ENCODE results near the gene PRMT3. TPM values are rescaled to one million over a fixed set of nuclear protein-coding genes. Genes with fewer than 3 reads are reported as not detected.
"Not testable (repeated sequence)": the region's sequence is repeated elsewhere in the genome, so short reads cannot be mapped to it uniquely, and the experiment has no call there.

The PRMT3 gene
- total RNA-seq, 1 donor from 2014 or later = 26.1 TPM

DNA sequence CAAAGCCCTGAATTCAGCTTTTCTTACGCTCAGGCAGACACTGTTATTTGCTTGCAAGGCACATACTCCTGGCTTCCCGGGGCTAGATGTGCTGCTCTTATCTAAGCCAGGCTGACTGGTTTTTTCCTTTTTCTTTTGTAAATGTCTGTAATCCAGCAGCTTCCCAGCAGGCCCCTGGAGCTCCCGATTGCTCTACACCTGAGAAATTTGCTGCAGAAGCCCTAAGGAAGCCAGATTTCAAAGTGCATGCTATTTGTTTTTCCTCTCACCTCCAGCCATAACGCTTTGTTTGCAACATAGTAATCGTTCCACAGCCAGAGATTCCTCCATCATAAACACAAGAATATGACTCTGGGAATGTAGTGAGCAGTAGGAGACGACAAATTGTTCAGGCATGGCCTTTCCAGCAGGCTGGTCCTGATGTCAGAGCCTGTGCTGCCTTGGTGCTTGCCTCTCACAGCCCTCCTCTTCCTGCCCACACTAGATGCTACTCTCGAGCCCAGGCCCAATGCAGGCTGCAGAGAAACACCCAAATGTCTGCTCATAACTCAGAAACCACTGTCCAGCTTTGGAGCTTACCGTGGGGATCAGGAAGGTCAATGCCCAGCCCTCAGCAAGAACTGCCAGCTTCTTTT lies 157.2 kb downstream of the PRMT3 start:
- TF ChIP-seq, protein P1, sequence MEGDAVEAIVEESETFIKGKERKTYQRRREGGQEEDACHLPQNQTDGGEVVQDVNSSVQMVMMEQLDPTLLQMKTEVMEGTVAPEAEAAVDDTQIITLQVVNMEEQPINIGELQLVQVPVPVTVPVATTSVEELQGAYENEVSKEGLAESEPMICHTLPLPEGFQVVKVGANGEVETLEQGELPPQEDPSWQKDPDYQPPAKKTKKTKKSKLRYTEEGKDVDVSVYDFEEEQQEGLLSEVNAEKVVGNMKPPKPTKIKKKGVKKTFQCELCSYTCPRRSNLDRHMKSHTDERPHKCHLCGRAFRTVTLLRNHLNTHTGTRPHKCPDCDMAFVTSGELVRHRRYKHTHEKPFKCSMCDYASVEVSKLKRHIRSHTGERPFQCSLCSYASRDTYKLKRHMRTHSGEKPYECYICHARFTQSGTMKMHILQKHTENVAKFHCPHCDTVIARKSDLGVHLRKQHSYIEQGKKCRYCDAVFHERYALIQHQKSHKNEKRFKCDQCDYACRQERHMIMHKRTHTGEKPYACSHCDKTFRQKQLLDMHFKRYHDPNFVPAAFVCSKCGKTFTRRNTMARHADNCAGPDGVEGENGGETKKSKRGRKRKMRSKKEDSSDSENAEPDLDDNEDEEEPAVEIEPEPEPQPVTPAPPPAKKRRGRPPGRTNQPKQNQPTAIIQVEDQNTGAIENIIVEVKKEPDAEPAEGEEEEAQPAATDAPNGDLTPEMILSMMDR (conservative IDR thresholded peaks at IDR 0.05) = no peak
- Mint-ChIP-seq H3K27me3 (ENCODE audit: low read depth) (peaks cover 2% of the 10 kb centered on the region), H3K36me3 (ENCODE audit: low read depth) (no peaks in the 10 kb centered on the region), H3K4me3 (no peak overlapping the region), H3K27ac (ENCODE audit: unreplicated experiment) (no peak overlapping the region), H3K4me1 (no peaks in the 10 kb centered on the region), H3K9me3 (no peaks in the 10 kb centered on the region)
- no peak for DNase-seq (ENCODE audit: low read depth, low spot score)

DNA sequence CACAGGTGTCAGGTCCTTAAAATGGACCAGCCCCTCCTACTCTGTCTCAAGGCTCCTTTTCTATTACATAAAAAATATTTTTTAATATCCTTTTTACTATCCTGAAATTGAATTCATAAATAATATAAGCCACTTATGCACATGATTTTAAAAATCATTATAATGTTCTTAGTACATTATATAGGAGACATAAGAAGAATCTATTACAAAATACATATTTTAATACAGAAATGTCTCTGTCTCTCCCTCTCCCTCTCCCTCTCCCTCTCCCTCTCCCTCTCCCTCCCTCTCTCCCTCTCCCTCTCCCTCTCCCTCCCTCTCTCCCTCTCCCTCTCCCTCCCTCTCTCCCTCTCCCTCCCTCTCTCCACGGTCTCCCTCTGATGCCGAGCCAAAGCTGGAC lies 159.9 kb downstream of the PRMT3 start:
- no peak overlapping the region for H3K27ac Mint-ChIP-seq (ENCODE audit: unreplicated experiment)
- H3K27me3 Mint-ChIP-seq (ENCODE audit: low read depth) = peaks cover 8% of the 10 kb centered on the region
- DNase-seq (ENCODE audit: low read depth, low spot score) = no peak
- H3K4me1 Mint-ChIP-seq = no peaks in the 10 kb centered on the region
- TF ChIP-seq, protein P1 (conservative IDR thresholded peaks at IDR 0.05) = no peak
- H3K9me3 Mint-ChIP-seq = no peaks in the 10 kb centered on the region
- no peaks in the 10 kb centered on the region for H3K36me3 Mint-ChIP-seq (ENCODE audit: low read depth)
- H3K4me3 Mint-ChIP-seq = no peak overlapping the region

GRCh38 chr11:20551096-20551495 lies 163.6 kb downstream of the PRMT3 start:
- Mint-ChIP-seq H3K4me1 (no peaks in the 10 kb centered on the region), H3K36me3 (ENCODE audit: low read depth) (peaks cover under 1% of the 10 kb centered on the region), H3K9me3 (peaks cover 4% of the 10 kb centered on the region), H3K4me3 (no peak overlapping the region), H3K27ac (ENCODE audit: unreplicated experiment) (no peak overlapping the region), H3K27me3 (ENCODE audit: low read depth) (peaks cover 12% of the 10 kb centered on the region)
- no peak for DNase-seq (ENCODE audit: low read depth, low spot score)
- TF ChIP-seq, protein P1 (conservative IDR thresholded peaks at IDR 0.05) = no peak

DNA sequence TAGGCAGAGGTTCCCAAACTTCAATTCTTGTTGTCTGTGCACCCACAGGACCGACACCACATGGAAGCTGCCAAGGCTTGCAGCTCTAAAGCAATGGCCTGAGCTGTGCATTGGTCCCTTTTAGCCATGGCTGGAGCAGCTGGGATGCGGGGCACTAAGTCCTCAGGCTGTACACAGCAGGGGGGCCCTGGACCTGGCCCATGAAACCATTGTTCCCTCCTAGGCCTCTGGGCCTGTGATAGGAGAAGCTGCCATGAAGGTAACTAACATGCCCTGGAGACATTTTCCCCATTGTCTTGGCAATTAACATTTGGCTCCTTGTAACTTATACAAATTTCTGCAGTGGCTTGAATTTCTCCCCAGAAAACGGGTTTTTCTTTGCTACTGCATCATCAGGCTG lies 168.3 kb downstream of the PRMT3 start:
- no peak for DNase-seq (ENCODE audit: low read depth, low spot score)
- no peak overlapping the region for H3K4me3 Mint-ChIP-seq
- TF ChIP-seq, protein P1 (conservative IDR thresholded peaks at IDR 0.05) = no peak
- no peak overlapping the region for H3K27ac Mint-ChIP-seq (ENCODE audit: unreplicated experiment)
- peaks cover 9% of the 10 kb centered on the region for H3K9me3 Mint-ChIP-seq
- no peaks in the 10 kb centered on the region for H3K4me1 Mint-ChIP-seq
- H3K27me3 Mint-ChIP-seq (ENCODE audit: low read depth) = peaks cover 12% of the 10 kb centered on the region
- H3K36me3 Mint-ChIP-seq (ENCODE audit: low read depth) = peaks cover 2% of the 10 kb centered on the region

DNA sequence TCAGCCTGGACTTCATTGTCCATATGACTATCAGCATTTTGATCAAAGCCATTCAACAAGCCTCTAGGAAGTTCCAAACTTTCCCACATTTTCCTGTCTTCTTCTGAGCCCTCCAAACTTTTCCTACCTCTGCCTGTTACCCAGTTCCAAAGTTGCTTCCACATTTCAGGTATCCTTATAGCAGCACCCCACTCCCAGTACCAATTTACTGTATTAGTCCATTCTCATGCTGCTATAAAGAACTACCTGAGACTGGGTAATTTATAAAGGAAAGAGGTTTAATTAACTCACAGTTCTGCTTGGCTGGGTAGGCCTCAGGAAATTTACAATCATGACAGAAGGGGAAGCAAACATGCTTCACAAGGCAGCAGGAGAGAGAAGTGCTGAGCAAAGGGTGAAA lies 168.9 kb downstream of the PRMT3 start:
- H3K4me3 Mint-ChIP-seq; H3K36me3 Mint-ChIP-seq (ENCODE audit: low read depth); H3K9me3 Mint-ChIP-seq; H3K27ac Mint-ChIP-seq (ENCODE audit: unreplicated experiment); DNase-seq (ENCODE audit: low read depth, low spot score); H3K4me1 Mint-ChIP-seq: not testable (repeated sequence)
- peaks cover 13% of the 10 kb centered on the region for H3K27me3 Mint-ChIP-seq (ENCODE audit: low read depth)

DNA sequence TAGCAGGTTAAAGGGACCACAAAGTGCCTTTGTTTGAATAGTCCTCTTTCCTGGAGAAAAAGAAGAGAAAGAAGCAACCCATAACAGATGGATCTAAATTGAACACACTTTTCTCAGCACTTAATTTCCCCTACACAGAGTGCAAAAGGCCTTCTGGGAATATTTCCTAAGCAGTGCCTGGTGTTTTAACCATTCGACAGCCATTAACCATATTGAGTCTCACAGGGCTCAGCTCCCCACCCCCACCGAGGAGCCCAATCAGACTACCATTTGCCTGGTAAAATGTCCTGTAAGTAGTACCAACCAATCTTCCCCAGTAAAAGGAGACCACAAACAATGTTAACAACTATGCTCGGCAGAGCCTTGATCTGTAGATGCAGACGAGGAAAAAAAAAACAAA lies 171.2 kb downstream of the PRMT3 start:
- Mint-ChIP-seq H3K4me3 (no peak overlapping the region), H3K9me3 (peaks cover 9% of the 10 kb centered on the region), H3K27ac (ENCODE audit: unreplicated experiment) (no peak overlapping the region), H3K36me3 (ENCODE audit: low read depth) (peaks cover 2% of the 10 kb centered on the region), H3K27me3 (ENCODE audit: low read depth) (peaks cover 15% of the 10 kb centered on the region), H3K4me1 (no peaks in the 10 kb centered on the region)
- TF ChIP-seq, protein P1 (conservative IDR thresholded peaks at IDR 0.05) = no peak
- DNase-seq (ENCODE audit: low read depth, low spot score) = no peak

Other genes starting within 250 kb of the PRMT3 start
- 26.3 and 29.6 TPM in 2 replicates for gene DBX1, start 227.2 kb upstream of the PRMT3 start, total RNA-seq
- gene HTATIP2, start 24.0 kb upstream of the PRMT3 start, total RNA-seq = 17.0 and 17.8 TPM in 2 replicates
- 0.05 TPM in 1 of 2 replicates, not detected in the other for gene SLC6A5, start 211.9 kb downstream of the PRMT3 start, total RNA-seq

Data from neural crest cell (in vitro differentiated cells).